GM12878 (cell line): Measurements from ENCODE around the gene NKIRAS2. TPM values are rescaled to one million over a fixed set of nuclear protein-coding genes. Genes with fewer than 3 reads are reported as not detected.

Experiments
- ATAC-seq: fragments of 200-7000 bp; cut with Tn5 transposase; 3 replicates; pipeline ENCODE4 v1.9.1; 2020; ENCODE audit warnings: mild to moderate bottlenecking, moderate library complexity
- BruUV-seq: library from RNA; stranded (reverse); fragments of 400-500 nt; replicated peaks from 2 replicates; lab custom pipeline; 2021; lab: Mats Ljungman, UMichigan
- CTCF ChIA-PET: fragments of 300-600 bp; sonication (Branson Sonifier 250); formaldehyde crosslinking; extraction: SDS; loops from one replicate; lab custom pipeline; 2021; ENCODE audit warnings: inconsistent platforms; lab: Yijun Ruan, JAX
- POLR2A ChIA-PET: fragments of 350-600 bp; formaldehyde crosslinking; extraction: SDS; loops from one replicate; lab custom pipeline; 2021; ENCODE audit warnings: inconsistent platforms; lab: Charles Lee
- RAD21 ChIA-PET: fragments of 300-600 bp; sonication (Branson Sonifier 250); formaldehyde crosslinking; loops from one replicate; lab custom pipeline; 2023; ENCODE audit warnings: antibody characterized with exemption; ENCODE audit not compliant: unreplicated experiment; lab: Charles Lee
- SMC1A ChIA-PET: fragments of 300-600 bp; sonication (Branson Sonifier 250); formaldehyde crosslinking; loops from one replicate; lab custom pipeline; 2023; ENCODE audit not compliant: unreplicated experiment, uncharacterized antibody; lab: Charles Lee
- DNase-seq: peaks from one replicate; pipeline ENCODE4 v3.0.0-alpha.2; 2011; ENCODE audit warnings: low read depth, low spot score
- FAIRE-seq: peaks from 3 replicates; lab custom pipeline; 2011; peaks lifted over from hg19 to GRCh38; lab: Jason Lieb, UNC
- H2AFZ ChIP-seq: 2 replicates; pipeline ENCODE4 v1.6.0; 2011; ENCODE audit warnings: low read depth, low read length, control low read depth; ENCODE audit not compliant: control insufficient read depth
- H3K27ac ChIP-seq: 2 replicates; pipeline ENCODE4 v1.5.1; 2011; ENCODE audit warnings: control low read depth; ENCODE audit not compliant: control insufficient read depth, insufficient read depth
- H3K27me3 ChIP-seq, 2 experiments: replicated peaks in 1 of 2; 2 replicates each; pipeline versions ENCODE4 v1.6.0 to v1.6.1; 2011; ENCODE audit warnings: low read length in 1 of 2; ENCODE audit not compliant: control insufficient read depth in 2 of 2, insufficient read depth in 2 of 2
- H3K36me3 ChIP-seq, 2 experiments: 2 replicates each; pipeline ENCODE4 v1.5.1; 2011; ENCODE audit warnings: low read length in 1 of 2; ENCODE audit not compliant: control insufficient read depth in 2 of 2, insufficient read depth in 2 of 2
- H3K4me1 ChIP-seq: 2 replicates; pipeline ENCODE4 v1.6.1; 2011; ENCODE audit warnings: mild to moderate bottlenecking, low read length, moderate library complexity, mixed read lengths; ENCODE audit not compliant: control insufficient read depth, insufficient read depth
- H3K4me2 ChIP-seq: 2 replicates; pipeline ENCODE4 v1.6.0; 2011; ENCODE audit warnings: control low read depth; ENCODE audit not compliant: control insufficient read depth, insufficient read depth
- H3K4me3 ChIP-seq: fragments of 200-600 bp; sonication (generic); 2 replicates; pipeline ENCODE4 v1.5.1; 2016
- H3K79me2 ChIP-seq: 2 replicates; pipeline ENCODE4 v1.6.0; 2011; ENCODE audit warnings: low read length; ENCODE audit not compliant: control insufficient read depth, insufficient read depth
- H3K9ac ChIP-seq: 2 replicates; pipeline ENCODE4 v1.8.0; 2011; ENCODE audit warnings: low read length, control low read depth, mixed read lengths; ENCODE audit not compliant: control insufficient read depth, insufficient read depth
- H3K9me3 ChIP-seq: replicated peaks from 3 replicates; pipeline ENCODE4 v1.5.1; 2011; ENCODE audit warnings: mild to moderate bottlenecking, low read length; ENCODE audit not compliant: control insufficient read depth, insufficient read depth
- H4K20me1 ChIP-seq: 2 replicates; pipeline ENCODE4 v1.6.0; 2011; ENCODE audit not compliant: control insufficient read depth, insufficient read depth
- ATF2 ChIP-seq: IDR thresholded peaks from 2 replicates; pipeline ENCODE4 v1.6.1; 2012; ENCODE audit warnings: low read length, inconsistent platforms
- BCLAF1 ChIP-seq: fragments of 450-650 bp; IDR thresholded peaks from 2 replicates; pipeline ENCODE4 v1.6.1; 2017; ENCODE audit warnings: antibody characterized with exemption, mild to moderate bottlenecking, moderate library complexity
- CBX5 ChIP-seq: sonication (generic); IDR thresholded peaks from 2 replicates; pipeline ENCODE4 v1.6.1; 2016; ENCODE audit warnings: low read depth, moderate library complexity, mild to moderate bottlenecking, inconsistent platforms
- DPF2 ChIP-seq: fragments of 450-650 bp; IDR thresholded peaks from 2 replicates; pipeline ENCODE4 v1.6.1; 2017; ENCODE audit warnings: mild to moderate bottlenecking
- E2F8 ChIP-seq: fragments of 450-650 bp; IDR thresholded peaks from 2 replicates; pipeline ENCODE4 v1.6.1; 2018; ENCODE audit warnings: mild to moderate bottlenecking, low read depth, moderate library complexity; ENCODE audit not compliant: partially characterized antibody
- HDAC2 ChIP-seq: fragments of 200-600 bp; sonication (generic); IDR thresholded peaks from 2 replicates; pipeline ENCODE4 v1.6.1; 2017
- IKZF1 ChIP-seq: fragments of 450-650 bp; conservative IDR thresholded peaks from 2 replicates; pipeline ENCODE4 v1.6.1; 2017; ENCODE audit warnings: antibody characterized with exemption, mild to moderate bottlenecking
- JUNB ChIP-seq: IDR thresholded peaks from 2 replicates; pipeline ENCODE4 v1.6.1; 2016; ENCODE audit warnings: antibody characterized with exemption, mild to moderate bottlenecking
- MTA2 ChIP-seq: fragments of 450-650 bp; IDR thresholded peaks from 2 replicates; pipeline ENCODE4 v1.6.1; 2016; ENCODE audit warnings: low read depth, mild to moderate bottlenecking, moderate library complexity
- NBN ChIP-seq: fragments of 450-650 bp; IDR thresholded peaks from 2 replicates; pipeline ENCODE4 v1.6.1; 2016
- NR2C1 ChIP-seq: fragments of 450-650 bp; IDR thresholded peaks from 2 replicates; pipeline ENCODE4 v1.6.1; 2017; ENCODE audit warnings: antibody characterized with exemption, mild to moderate bottlenecking, moderate library complexity
- POLR2AphosphoS5 ChIP-seq: IDR thresholded peaks from 2 replicates; pipeline ENCODE4 v1.6.1; 2011; ENCODE audit warnings: mild to moderate bottlenecking, low read length, inconsistent platforms
- RELA ChIP-seq: fragments of 450-650 bp; IDR thresholded peaks from 2 replicates; pipeline ENCODE4 v1.8.0; 2014; ENCODE audit warnings: borderline replicate concordance; ENCODE audit not compliant: partially characterized antibody
- RELB ChIP-seq: fragments of 450-650 bp; IDR thresholded peaks from 2 replicates; pipeline ENCODE4 v1.6.1; 2017; ENCODE audit warnings: low read depth, mild to moderate bottlenecking, moderate library complexity
- TAF1 ChIP-seq: IDR thresholded peaks from 2 replicates; pipeline ENCODE4 v1.6.1; 2011; ENCODE audit warnings: mild to moderate bottlenecking, low read depth, low read length, borderline replicate concordance
- YY1 ChIP-seq: IDR thresholded peaks from 2 replicates; pipeline ENCODE4 v1.6.1; 2011; ENCODE audit warnings: low read depth, mild to moderate bottlenecking, low read length
- ZNF622 ChIP-seq: fragments of 450-650 bp; IDR thresholded peaks from 2 replicates; pipeline ENCODE4 v1.6.1; 2017; ENCODE audit warnings: mild to moderate bottlenecking, inconsistent platforms
- WGBS: methylation state at CpG from one replicate; pipeline ENCODE4 v1.1.6; 2016; ENCODE audit warnings: low lambda C conversion rate; ENCODE audit not compliant: insufficient replicate concordance, insufficient coverage; ENCODE audit errors: missing lambda C conversion rate; 5-methylcytosine and 5-hydroxymethylcytosine counted together
- in situ Hi-C: fragments of 300-500 bp; cut with MboI; formaldehyde crosslinking; loops from 9 replicates; pipeline ENCODE4 v1.14.3; 2018; ENCODE audit warnings: mixed read lengths
- intact Hi-C: fragments of 100-400 bp; cut with micrococcal nuclease; formaldehyde crosslinking; loops from one replicate; pipeline ENCODE4 v1.14.2; 2022; ENCODE audit not compliant: unreplicated experiment
- polyA plus RNA-seq, 11 experiments: library from polyadenylated mRNA; depleted of rRNA in 4 of 11; unstranded in 6 of 11; stranded (reverse) in 5 of 11; fragments of >200 nt; fragmentation: Nextera tagmentation in 4 of 11; fragmentation: Illumina TruSeq in 1 of 11; extraction: Ambion mirVana in 4 of 11; extraction: Trizol in 1 of 11; gene quantifications; 1 replicate in 1 of 11; 2 replicates in 10 of 11; pipeline versions ENCODE4 v1.2.1 to v1.2.3, GENCODE V29; 2011 to 2016; ENCODE audit warnings: inconsistent platforms in 2 of 11, missing spikeins in 2 of 11, low read depth in 1 of 11
- total RNA-seq, 4 experiments: library from RNA; depleted of rRNA in 3 of 4; stranded (reverse); fragments of >200 nt in 3 of 4; fragmentation: Illumina TruSeq in 1 of 4; extraction: Trizol in 1 of 4; gene quantifications; 2 replicates each; pipeline versions ENCODE4 v1.2.1 to v1.2.3, GENCODE V29; 2013 to 2021

The NKIRAS2 gene
- total and polyA plus RNA-seq, 10 of the 15 experiments (the other 5 are each of a cell fraction or from before 2014, with no cell fraction given), result 6.4 to 49.7 (median 27.2) TPM

GRCh38 chr17:42065201-42065600, 45.3 kb downstream of the NKIRAS2 start:
- RAD21 ChIA-PET, result interaction anchor here (0.8 to 1.7 kb wide), 7 partner anchors 40 to 116 kb away, joined by 3 to 7 read pairs (median 4); partner anchors contain the start of genes DHX58, DNAJC7 and KCNH4
- CTCF ChIA-PET, result interaction anchor here (0.7 to 6.5 kb wide), 23 partner anchors 9 to 116 kb away, joined by 3 to 100 read pairs (median 6); partner anchors contain the start of genes CNP, DHX58, DNAJC7 and KAT2A
- Histone ChIP-seq H2AFZ (no peak overlapping the region), H3K9ac (no peak overlapping the region), H3K79me2 (no peaks in the 10 kb centered on the region), H4K20me1 (no peaks in the 10 kb centered on the region), H3K27ac (no peak overlapping the region), H3K27me3 (no peaks in the 10 kb centered on the region), H3K4me1 (peaks cover 11% of the 10 kb centered on the region), H3K4me2 (no peak overlapping the region), H3K9me3 (no peaks in the 10 kb centered on the region), H3K36me3 (no peaks in the 10 kb centered on the region), H3K4me3 (no peak overlapping the region)
- POLR2A ChIA-PET, result interaction anchor here (0.6 to 1.3 kb wide), 3 partner anchors 37 to 54 kb away, joined by 4 to 5 read pairs (median 4); partner anchors contain the start of gene DHX58
- WGBS, result 49% methylated on average over 2 of the region's 2 CpGs
- SMC1A ChIA-PET, result interaction anchor here (0.6 to 3.2 kb wide), 13 partner anchors 16 to 214 kb away, joined by 3 to 17 read pairs (median 3); partner anchors contain the start of genes CNP and DHX58
- FAIRE-seq (no peak), DNase-seq (no peak), ATAC-seq (no peak)
- in situ Hi-C loops (no loop called here), intact Hi-C loops (loop anchor here (5.0 kb wide), 1 partner anchor 37 kb away; no protein-coding TSS in a partner anchor)
- no TSS peak for BruUV-seq
- TF ChIP-seq NBN (no peak), ZNF622 (no peak), MTA2 (no peak), RELB (no peak), E2F8 (no peak), IKZF1 (no peak), ATF2 (no peak), POLR2AphosphoS5 (no peak), DPF2 (no peak), TAF1 (no peak), YY1 (no peak), CBX5 (no peak), HDAC2 (no peak), RELA (no peak), NR2C1 (no peak), BCLAF1 (no peak), JUNB (no peak)
